GM12801 (cell line): Measurements from ENCODE around the gene RGS10.

ENCODE experiments used
- CTCF ChIP-seq: IDR thresholded peaks from one replicate; pipeline ENCODE4 v1.5.1; 2011; ENCODE audit warnings: control low read depth; ENCODE audit not compliant: insufficient read length; ENCODE audit errors: extremely low read depth

Gene RGS10

GRCh38 chr10:119459681-119460340 lies 82.7 kb downstream of the RGS10 start:
- no peak for TF ChIP-seq CTCF

GRCh38 chr10:119457966-119458766 lies 84.4 kb downstream of the RGS10 start:
- no peak for TF ChIP-seq CTCF

- no peak for TF ChIP-seq CTCF
Measured at GRCh38 chr10:119456435-119456810, 86.1 kb downstream of the RGS10 start.

GRCh38 chr10:119455609-119456434 lies 86.7 kb downstream of the RGS10 start:
- no peak for TF ChIP-seq CTCF

GRCh38 chr10:119454990-119455389 lies 87.5 kb downstream of the RGS10 start:
- TF ChIP-seq CTCF: no peak

GRCh38 chr10:119454316-119454715 lies 88.2 kb downstream of the RGS10 start:
- TF ChIP-seq CTCF: no peak

- no peak for TF ChIP-seq CTCF
Measured at GRCh38 chr10:119453313-119453712, 89.2 kb downstream of the RGS10 start.
